ENCODE data around the gene FAM186B.
A peak's percentile ranks its signal among the peaks of the same experiment; 100 is the strongest.

Gene FAM186B

DNA sequence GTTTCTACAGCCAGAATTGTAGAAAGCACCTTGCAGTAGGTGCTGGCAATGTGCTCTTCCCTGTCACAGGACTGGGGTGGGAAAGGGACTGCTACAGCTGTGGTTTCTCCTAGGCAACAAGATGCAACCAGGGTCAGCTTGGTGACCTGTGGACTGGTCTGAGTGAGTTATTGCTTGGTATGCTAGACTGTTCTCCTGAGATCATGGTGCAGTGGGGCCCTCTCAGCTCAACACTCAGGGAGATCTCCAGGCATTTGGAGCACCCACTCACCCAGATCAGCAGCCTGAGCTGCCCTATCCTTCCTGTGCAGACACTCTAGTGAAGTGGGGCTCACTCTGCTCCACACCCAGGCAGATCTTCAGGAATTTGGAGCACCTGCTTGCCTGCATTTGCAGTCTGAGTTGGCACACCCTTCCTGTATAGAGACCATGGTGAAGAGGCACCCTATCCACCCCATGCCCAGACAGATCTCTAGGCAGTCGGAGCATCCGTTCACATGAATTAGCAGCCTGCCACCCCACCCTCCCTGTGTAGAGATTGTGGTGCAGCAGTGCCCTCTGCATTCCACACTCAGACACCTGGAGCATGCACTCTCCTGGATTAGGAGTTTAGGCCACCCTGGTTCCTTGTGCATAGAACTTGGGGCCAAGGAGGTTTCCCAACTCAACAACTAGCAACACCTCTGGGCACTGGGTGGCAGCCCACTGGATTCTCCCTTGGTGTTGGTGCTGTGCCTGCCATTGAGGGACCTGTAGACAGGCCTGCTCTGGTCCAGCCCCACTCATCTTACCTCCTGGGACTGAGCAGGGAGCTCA, 3.8 kb upstream of the FAM186B start:
- no peak for DNase-seq

DNA sequence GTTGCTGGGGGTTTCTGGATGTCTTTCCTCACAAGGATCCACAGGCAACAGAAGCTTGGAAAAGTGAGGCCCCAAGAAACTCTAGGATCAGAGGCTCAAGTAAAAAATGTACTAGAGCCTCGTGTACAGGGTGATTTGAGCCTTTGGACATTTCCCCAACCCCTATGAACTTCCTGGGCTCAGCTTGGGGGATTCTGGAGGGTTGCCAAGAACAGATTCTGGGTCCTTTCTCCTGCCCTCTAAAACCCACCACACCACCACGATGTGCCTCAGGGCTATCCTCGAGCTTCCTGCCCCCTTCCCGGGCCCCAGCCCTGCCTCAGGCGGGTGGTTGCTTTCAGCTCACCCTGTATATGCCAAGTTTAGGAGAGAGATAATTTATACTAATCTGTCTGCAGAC, 583 bp downstream of the FAM186B start:
- no peak for DNase-seq

DNA sequence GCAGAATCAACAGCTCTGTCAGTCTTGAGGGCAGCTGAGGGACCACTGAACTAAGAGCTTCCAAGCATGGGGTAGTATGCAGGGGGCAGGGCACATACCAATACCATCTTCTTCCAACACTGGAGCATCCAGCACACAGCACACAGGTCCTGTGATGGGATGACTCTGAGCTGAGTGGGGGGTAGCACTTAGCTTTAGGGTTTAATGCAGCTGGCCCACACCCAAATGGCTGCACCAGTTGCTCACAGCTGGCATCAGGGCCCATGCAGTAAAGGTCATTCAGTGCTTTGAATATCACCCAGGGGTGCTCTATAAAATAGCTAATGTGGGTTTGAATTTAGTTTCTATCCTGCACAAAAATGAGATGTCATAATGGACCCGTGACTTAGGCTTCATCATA, 1.7 kb downstream of the FAM186B start:
- DNase-seq: no peak

DNA sequence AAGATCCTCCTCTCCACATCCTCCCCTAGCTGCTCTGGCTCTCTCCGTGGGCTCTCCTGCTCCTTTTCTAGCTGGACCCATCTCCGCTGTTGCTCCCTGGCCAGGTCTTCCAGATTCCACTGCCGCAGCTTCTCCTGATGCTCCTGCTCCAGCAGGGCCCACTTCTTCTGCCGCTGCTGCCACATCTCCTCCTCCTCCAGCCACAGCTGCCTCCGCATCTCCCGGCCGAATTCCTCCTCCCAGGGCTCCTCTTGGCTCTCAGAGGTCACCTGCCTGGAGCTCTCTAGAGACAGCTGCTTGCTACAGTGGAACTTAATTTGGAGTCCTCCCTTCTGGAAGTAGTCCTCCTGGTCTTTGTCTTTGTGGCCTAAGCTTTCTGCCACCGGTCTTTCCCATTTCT, 5.5 kb downstream of the FAM186B start:
- DNase-seq: no peak

DNA sequence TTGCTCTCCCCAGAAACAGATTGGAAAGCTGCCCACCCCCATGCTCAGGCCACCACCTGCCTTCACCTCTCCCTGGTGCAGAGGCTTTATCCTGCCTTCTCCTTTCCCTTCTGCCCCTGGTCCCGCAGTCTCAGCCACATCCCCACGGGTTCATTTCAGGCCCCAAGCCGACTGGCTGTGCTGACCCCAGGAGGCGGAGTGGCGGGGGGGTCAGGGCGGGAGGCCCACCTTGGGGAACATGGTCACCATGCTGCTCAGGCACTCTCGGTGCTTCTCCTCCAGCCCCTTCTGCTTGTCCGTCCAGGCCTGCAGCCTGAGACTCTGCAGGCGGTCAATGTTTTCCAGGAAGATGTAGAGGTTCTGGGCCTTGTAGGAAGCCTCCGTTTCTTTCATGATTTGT, 6.9 kb downstream of the FAM186B start:
- DNase-seq: no peak

DNA sequence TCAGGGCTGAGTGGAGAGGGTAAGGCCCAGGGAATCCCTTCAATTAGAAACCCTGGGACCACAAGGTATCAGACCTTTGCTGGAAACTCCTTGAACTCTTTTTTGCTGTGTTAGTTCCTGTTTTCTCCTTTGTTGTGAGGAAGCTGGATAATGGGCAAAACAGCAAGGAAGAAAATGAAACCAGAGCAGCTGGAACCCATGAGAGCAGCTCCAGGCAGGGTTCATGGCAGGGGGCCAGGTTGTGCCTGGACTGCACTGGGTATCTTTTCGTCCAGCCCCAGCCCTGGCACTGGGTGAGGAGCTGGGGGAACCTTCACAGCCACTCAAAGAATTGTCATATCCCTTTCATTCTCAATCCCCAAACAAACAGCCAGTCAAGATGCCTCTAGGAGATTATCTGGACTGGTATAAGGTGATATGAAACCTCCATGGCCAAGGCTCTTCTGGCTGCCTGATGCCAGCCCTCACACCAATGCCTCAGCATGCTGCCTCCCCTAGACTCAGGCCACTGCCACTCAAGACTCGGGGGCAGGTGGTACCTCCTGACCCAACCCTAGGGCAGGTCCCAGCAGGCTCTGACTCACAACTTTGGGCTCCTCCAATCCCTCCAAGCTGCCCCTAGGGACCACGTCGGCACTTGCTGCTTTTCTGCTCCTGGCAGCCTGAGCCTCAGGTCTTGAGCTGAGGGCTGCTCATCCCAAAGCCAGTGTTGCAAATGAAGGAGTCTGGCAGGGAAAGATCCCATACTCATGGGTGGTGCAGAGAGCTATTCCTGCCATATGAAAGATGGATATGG, 16.5 kb downstream of the FAM186B start:
- no peak for DNase-seq

DNA sequence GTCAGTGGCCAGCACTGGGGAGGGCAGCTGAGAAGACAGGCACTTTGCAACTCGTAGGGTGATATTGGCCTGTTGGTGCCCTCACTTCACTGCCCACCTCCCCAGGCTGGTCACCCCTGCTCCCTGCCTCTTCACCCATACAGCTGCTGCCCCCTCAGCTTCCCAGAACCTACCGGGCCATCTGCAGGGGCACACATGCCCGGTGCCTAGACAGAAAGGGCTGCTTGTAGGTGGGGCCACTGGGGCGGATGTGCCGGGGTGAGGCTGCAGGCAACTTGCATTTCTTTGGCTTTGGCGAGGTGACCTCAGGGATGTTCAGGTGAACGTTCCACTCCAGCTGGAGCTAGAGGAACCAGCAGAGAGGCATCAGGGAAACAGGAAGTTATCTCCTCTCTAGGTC, 17.2 kb downstream of the FAM186B start:
- DNase-seq: no peak

DNA sequence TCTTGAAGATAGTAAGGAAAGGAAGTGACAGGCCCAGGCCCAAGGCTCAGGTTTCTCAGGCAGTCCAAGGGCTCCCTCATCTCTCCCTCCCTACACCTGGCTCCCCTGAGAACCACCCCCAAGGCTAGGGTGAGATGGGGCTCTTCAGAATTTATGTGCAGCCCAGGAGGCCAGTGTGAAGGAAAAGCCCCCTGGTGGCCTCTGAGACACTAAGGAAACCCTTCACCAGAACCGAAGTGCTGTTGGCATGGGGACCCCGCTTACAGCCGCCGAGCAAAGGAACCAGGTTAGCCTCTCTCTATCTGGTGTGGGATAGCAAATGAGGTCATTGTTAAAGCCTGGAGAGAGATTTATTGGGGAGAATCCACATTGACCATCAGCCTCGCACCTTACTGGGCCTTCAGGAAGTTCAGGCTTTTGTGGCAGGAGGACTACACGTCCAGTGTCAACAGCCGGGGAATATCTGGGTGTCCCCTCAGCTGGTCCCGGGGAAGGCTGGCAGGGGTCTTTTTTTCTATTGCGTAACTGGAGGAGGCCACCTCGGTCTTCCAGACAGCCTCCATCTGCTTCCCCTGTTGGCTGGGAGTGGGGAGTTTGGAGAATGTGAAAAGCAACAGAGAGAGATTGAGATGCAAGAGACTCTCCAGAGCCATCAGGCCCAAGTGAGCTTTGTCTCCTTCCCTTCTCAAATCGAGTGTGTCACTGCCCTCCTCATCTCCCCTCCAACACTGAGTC, 18.1 kb downstream of the FAM186B start:
- DNase-seq: no peak

DNA sequence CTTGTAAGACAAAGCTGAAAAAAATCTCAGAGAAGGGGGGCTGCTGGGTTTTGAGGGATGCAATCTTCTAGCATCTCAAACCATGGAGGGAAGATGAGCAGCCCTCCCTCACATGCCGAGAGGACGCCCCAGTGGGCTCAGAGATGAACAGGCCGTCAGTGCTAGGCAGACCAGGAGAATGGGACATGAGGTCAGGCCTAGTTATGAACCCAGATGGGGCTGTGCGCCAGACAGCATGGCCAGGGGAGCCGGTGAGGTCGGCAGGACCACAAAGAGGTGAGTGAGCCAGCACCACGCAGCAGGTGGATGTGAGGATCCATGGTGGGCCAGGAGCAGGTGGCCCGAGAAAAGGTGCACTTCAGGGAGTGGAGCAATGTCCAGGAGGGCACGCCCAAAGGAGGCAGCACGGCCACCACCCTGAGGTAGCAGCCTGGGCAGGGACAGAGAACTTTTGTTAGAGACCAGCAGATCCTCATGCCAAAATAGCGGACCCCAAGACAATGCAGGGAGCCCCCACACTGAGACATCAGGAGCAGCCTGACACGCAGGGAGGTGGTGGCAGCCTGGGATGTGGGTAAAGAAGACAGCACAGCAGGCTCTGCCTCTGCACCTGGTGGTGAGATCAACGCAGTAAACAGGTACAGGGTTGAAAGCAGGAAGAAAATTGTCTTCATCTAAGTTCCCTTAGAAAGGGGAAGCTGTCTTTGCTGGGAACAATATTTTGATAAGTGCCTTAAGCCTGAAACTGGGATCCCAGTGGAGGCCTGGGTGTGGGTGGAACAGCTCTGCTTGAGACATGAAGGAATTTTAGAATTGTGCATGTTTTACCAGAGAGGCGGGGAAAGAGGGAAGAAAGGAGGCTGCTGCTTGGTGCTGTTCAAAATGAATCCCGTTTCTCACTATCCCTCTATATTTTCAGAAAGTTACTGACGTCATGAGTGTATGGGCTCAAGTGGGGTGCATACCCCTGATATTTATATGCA, 19.7 kb downstream of the FAM186B start:
- DNase-seq: no peak

DNA sequence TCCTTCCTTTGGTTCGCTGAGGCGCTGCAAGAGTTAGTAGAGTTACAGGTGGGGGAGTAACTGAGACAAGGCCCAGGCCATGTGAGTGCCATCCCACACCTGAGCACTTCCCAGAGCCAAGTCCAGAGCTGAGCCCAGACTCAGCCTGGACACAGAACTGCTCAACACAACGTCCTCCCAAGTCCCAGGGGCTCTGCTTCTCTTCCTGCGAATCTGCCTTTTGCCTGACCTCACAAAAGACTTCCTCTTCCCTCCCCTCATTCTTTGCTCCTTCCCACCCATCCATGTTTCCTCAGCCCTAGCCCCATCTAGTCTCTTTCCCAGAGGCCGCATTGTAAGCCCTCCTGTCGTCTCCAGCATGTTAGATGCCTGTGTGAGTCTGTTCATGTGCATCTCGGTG, 20.8 kb downstream of the FAM186B start:
- DNase-seq: no peak

DNA sequence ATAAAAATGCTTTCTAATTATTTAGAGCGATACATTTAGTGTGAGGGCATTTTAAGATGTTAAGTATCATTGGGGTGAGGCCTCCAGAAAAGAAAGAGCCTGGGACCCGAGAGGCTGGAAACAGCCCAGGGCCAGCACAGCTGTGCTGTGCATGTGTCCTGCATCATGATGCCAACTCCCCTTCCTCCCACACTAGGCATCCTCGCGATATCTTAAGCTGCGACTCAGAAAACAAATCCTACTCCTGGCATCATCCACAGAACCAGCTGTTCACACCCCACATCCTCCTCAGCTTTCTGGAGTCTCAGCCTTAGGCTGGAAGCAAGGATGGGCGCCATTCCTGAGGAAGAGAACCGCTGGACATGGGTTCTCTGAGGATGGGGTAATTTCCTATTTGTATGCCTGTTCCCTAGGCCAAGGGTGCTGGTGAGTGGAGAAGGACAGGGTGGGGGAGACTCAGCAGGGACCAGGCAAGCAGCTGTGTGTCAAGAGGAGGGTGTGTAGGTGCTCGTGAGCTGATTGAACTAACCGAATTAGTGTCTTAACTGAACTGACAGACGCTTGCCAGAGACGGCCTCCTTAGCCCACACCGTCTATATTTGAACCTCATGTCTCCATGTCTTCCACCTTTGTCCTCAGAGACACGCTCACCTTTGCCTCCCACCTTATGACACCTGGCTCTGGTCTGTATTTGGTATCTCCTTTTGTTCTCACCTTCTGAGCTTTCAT, 21.9 kb downstream of the FAM186B start:
- DNase-seq: no peak

DNA sequence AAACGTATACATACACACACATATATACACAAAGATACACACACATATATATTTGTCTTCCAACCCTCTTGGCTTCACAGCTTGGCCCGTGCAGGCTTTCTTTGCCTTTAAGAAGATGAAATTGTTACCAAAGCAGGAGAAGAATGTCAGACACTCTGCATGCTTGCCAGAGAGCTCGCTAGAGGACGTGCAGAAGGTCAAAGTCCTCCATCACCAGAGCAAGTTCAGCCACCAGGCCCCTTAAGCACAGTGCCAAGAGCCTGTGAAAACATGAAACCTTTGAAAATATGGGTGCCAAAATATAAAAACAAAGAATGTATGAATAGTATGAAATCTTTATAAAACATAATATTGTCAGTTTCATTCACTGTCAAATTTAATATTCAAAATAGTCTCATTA, 22.6 kb downstream of the FAM186B start:
- no peak for DNase-seq

DNA sequence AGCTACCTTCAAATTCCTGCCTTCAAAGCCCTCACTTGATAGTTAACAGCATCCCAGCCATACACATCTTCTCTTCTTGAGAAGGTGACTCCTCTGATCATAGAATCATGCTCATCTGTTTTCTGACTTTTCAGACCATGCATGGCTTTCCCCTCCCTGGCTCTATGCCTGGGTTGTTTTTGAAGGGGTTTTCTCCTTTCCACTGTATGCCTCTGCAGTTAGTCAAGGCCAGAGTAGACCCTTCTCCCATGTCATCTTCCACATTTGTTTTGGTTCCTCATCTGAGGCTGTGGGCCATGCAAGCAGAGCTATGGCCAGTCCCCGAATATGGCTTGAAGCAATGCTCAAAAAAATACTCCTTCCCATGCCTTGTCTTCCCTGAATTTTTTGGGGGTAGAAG, 23.2 kb downstream of the FAM186B start:
- DNase-seq: no peak

DNA sequence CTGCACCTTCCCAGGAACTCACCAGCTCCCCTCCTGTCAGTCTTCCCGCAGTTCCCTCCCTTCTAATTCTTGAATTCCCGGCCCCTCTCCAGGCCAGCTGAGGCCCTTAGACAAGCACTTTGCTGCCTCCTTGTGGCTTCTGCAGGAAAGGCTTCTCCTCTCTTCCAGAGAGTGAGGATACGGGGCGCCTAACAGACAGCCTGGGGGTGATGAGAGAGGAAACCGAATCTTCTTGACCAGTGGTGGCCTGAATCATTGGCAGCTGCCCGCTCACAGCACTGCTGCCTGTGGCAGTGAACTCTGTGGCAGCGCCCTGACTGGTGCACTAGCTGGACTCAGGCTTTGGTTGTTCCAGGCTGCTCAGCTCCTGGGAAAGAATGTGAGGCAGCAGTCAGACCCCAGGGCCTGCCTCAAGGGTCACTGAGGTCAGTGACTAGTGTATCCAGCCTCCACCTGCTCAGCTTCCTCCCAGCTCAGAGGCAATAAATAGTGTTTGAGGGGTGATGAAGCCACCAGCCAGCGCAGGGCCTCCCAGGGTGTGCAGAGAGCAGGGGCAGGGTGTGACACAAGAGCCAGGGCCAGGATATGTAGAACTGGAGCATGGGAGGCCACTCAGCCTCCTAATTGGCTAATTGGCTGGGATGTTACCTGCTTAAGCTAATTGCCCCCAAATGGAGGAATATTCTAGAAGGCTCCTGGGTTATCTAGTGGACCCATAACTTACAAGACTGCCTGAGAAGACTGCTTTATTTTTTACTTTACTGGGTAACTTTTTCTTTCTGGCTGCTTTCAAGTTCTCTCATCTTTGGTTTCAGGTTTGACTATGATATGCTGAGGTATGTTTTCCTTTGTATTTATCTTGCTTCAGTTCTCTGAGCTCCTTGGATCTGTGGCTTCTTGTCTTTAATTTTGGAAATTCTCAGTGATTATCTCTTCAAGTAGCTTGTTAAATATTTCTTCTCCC, 24.6 kb downstream of the FAM186B start:
- peak; percentile 38 for DNase-seq

DNA sequence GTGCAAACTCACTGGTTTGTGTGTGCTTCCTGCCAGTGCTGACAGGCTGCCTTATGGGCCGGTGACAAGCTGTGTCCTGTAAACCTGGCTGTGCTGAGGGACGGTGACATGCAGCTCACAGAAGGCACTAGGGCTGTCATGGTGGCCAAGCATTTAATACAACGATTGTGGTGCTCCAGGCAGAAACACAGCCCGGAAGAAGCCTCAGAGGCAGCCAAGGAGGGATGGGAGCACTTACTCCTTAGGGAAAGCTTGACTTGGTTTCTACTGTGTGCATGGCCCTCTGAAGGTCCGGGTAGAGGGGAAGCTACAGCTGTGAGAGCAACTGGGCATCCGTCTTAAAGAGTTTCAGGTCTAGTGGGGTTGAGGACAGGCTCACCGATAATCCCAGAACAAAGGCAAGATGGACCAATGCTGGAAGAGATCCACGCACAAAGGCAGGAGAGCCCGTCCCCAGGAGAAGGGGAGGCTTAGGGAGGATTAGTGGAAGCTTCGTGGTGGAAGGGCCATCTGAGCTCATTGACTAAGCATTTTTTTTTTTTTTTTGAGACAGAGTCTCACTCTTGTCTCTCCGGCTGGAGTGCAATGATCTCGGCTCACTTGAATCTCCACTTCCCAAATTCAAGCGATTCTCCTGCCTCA, 26.8 kb downstream of the FAM186B start:
- DNase-seq: no peak

DNA sequence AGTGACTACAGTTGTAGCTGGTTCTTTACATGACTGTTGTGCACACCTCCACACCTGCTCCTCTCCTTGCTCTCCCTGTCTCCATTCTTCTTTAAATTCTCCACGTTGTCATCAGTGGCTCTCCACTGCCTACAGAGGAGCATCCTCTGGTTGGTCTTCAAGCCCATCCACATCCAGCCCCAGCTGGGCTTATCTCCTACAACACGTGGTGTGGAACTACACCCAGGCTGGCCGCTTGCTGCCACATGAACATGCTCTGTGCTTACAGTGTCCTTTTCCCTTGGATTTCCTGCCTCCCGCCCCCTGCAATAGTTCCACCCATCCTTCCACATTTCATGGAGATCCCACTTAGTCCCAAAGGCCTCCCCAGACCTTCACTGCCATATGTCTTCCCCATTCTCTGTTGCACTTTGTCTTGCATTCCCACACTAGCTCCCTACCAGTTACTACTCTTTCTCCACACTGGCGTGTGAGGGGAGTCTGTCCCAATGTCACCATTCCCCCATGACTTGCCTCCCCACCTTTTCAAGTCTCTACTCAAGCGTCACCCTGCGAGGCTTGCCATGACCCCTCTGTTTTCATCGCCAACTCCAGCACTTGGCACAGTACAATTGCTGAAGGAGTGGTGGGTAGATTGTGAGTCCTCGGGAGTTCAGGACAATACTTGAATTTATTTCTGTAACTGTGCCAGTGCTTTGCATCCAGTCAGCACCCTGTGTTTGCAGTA, 27.7 kb downstream of the FAM186B start:
- DNase-seq: no peak

DNA sequence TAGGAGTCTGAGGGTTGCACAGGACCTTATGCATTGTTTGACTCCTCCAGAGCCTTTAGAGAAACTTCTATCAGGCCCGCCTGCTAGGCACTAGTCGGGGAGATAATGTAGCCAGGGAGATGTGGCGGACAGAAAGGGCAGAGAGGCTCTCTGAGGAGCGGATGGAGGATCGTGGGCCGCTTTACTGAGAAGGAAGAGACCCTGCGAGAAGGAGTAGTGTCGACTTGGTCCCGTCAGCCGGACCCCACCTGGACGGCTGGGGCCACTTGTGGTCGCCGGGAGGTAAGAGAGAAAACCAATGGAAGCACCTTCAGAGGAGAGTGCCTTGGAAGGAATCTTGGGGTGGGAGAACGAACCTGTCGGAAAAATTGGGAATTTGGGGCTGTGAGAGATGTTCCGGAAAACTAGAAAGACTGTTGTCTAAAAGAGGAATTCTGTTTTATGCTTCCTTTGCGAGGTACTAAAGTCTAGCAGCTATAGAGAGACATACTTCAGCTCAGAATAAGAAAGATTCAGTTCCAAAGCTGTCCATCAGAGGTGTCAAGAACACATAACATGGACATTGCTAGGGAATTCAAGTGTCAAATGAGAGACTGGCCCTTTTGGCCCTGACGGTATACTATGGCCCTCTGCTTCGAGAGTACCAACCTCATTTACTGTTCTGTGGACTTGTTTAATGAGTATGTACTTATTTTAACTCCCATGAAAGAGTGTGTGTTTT, 36.8 kb downstream of the FAM186B start:
- DNase-seq: no peak

All from central memory CD4-positive, alpha-beta T cell (primary cell).